PC-3 (cell line): ENCODE results near the gene CEBPA. TPM values are rescaled to one million over a fixed set of nuclear protein-coding genes. Genes with fewer than 3 reads are reported as not detected.

Experiments used
- ATAC-seq: fragments of 200-7000 bp; cut with Tn5 transposase; 2 replicates; pipeline ENCODE4 v1.9.1; 2020; ENCODE audit warnings: mild to moderate bottlenecking, moderate library complexity
- BruUV-seq: library from RNA; stranded (reverse); fragments of 400-500 nt; replicated peaks from 2 replicates; lab custom pipeline; 2021; lab: Mats Ljungman, UMichigan
- CTCF ChIA-PET: fragments of 300-600 bp; sonication (Branson Sonifier 250); formaldehyde crosslinking; loops from one replicate; lab custom pipeline; 2022; ENCODE audit warnings: antibody characterized with exemption; lab: Charles Lee
- POLR2A ChIA-PET: fragments of 300-600 bp; sonication (Branson Sonifier 250); formaldehyde crosslinking; loops from one replicate; lab custom pipeline; 2022; ENCODE audit warnings: antibody characterized with exemption; ENCODE audit not compliant: unreplicated experiment; lab: Charles Lee
- DNase-seq: peaks from one replicate; pipeline ENCODE4 v3.0.0-alpha.2; 2015
- H2AFZ ChIP-seq: fragments of 300-600 bp; sonication (generic); 2 replicates; pipeline ENCODE4 v1.6.0; 2016; ENCODE audit warnings: antibody characterized with exemption, low read length
- H3F3A ChIP-seq: fragments of 300-600 bp; sonication (generic); one replicate; pipeline ENCODE4 v1.6.0; 2017; ENCODE audit warnings: antibody characterized with exemption, low read length, control low read depth, mild to moderate bottlenecking; ENCODE audit not compliant: unreplicated experiment
- H3K27ac ChIP-seq: fragments of 300-600 bp; sonication (generic); 2 replicates; pipeline ENCODE4 v1.5.1; 2016; ENCODE audit warnings: mild to moderate bottlenecking, low read length
- H3K27me3 ChIP-seq: fragments of 300-600 bp; sonication (generic); 2 replicates; pipeline ENCODE4 v1.6.1; 2016; ENCODE audit warnings: low read length, mixed read lengths
- H3K36me3 ChIP-seq: fragments of 300-600 bp; sonication (generic); 2 replicates; pipeline ENCODE4 v1.6.1; 2016; ENCODE audit warnings: low read depth, mixed run types, low read length, mixed read lengths
- H3K4me1 ChIP-seq: fragments of 300-600 bp; sonication (generic); 2 replicates; pipeline ENCODE4 v1.5.1; 2016; ENCODE audit warnings: low read length; ENCODE audit not compliant: insufficient read depth
- H3K4me2 ChIP-seq: fragments of 300-600 bp; sonication (generic); 2 replicates; pipeline ENCODE4 v1.6.0; 2016; ENCODE audit warnings: low read length
- H3K4me3 ChIP-seq: fragments of 300-600 bp; sonication (generic); 2 replicates; pipeline ENCODE4 v1.5.1; 2016; ENCODE audit warnings: mild to moderate bottlenecking, low read length, mixed read lengths
- H3K79me2 ChIP-seq: fragments of 300-600 bp; sonication (generic); 2 replicates; pipeline ENCODE4 v1.6.1; 2017; ENCODE audit warnings: low read length, mixed read lengths
- H3K9ac ChIP-seq: fragments of 300-600 bp; sonication (generic); 2 replicates; pipeline ENCODE4 v1.6.0; 2016; ENCODE audit warnings: mild to moderate bottlenecking, low read length
- H3K9me2 ChIP-seq: fragments of 300-600 bp; sonication (generic); replicated peaks from 2 replicates; pipeline ENCODE4 v1.6.1; 2016; ENCODE audit warnings: mixed run types, low read length, mixed read lengths
- H3K9me3 ChIP-seq: fragments of 300-600 bp; sonication (generic); 2 replicates; pipeline ENCODE4 v1.6.1; 2016; ENCODE audit warnings: low read length, mixed read lengths
- H4K20me1 ChIP-seq: fragments of 300-600 bp; sonication (generic); 2 replicates; pipeline ENCODE4 v1.6.1; 2016; ENCODE audit warnings: low read length, mixed read lengths
- EZH2 ChIP-seq: fragments of 300-600 bp; sonication (generic); IDR thresholded peaks from one replicate; pipeline ENCODE4 v1.6.1; 2017; ENCODE audit warnings: antibody characterized with exemption, mild to moderate bottlenecking, low read length; ENCODE audit not compliant: unreplicated experiment
- EZH2phosphoT487 ChIP-seq: fragments of 300-600 bp; sonication (generic); IDR thresholded peaks from 2 replicates; pipeline ENCODE4 v1.6.1; 2018; ENCODE audit warnings: mild to moderate bottlenecking, antibody characterized with exemption, low read length, borderline replicate concordance
- intact Hi-C: fragments of 100-400 bp; cut with micrococcal nuclease; formaldehyde crosslinking; loops from 2 replicates; pipeline ENCODE4 v1.9.0; 2023
- total RNA-seq: library from RNA; depleted of rRNA; stranded (reverse); fragments of >200 nt; gene quantifications from 2 replicates; pipeline ENCODE4 v1.2.3, GENCODE V29; 2014; rRNA removed
- TF ChIP-seq, protein P1 (sequence below): fragments of 300-600 bp; sonication (generic); conservative IDR thresholded peaks from 2 replicates; pipeline ENCODE4 v1.5.1; 2017; ENCODE audit warnings: antibody characterized with exemption, low read depth, mild to moderate bottlenecking, low read length

Gene CEBPA
- total RNA-seq, 1 experiment from 2014 or later, result 2.9 TPM

DNA sequence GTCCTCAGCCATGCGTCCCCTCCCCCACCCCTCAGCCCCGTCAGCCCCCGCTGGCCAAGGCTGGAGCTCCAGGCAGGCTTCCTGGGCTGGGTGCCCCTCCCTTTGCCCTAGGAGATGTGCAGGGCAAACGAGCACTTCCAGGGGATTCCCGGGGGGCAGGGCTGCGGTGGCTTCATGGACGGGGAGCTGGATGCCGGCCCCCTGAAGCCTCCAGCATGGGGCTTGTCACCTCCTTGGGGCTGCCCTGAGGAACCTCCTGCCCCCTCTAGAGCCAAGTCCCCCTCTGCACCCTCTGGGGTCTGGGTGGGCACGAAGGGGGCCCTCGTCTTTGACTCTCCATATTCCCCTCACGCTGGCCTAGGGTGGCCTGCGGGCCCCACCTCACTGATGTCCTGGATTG lies 51.3 kb downstream of the CEBPA start:
- ChIA-PET CTCF (no interaction called here), POLR2A (no interaction called here)
- Histone ChIP-seq H3K9me2 (no peaks in the 10 kb centered on the region), H3K27me3 (no peaks in the 10 kb centered on the region), H4K20me1 (no peaks in the 10 kb centered on the region), H3K9ac (no peak overlapping the region), H2AFZ (no peak overlapping the region), H3K27ac (no peak overlapping the region), H3K36me3 (no peaks in the 10 kb centered on the region), H3K9me3 (no peaks in the 10 kb centered on the region), H3K4me2 (no peak overlapping the region), H3K4me3 (no peak overlapping the region), H3K4me1 (no peaks in the 10 kb centered on the region), H3F3A (no peaks in the 10 kb centered on the region), H3K79me2 (no peaks in the 10 kb centered on the region)
- DNase-seq (no peak), ATAC-seq (no peak)
- intact Hi-C loops, result no loop called here
- TF ChIP-seq EZH2phosphoT487, result no peak
- TF ChIP-seq, protein P1, sequence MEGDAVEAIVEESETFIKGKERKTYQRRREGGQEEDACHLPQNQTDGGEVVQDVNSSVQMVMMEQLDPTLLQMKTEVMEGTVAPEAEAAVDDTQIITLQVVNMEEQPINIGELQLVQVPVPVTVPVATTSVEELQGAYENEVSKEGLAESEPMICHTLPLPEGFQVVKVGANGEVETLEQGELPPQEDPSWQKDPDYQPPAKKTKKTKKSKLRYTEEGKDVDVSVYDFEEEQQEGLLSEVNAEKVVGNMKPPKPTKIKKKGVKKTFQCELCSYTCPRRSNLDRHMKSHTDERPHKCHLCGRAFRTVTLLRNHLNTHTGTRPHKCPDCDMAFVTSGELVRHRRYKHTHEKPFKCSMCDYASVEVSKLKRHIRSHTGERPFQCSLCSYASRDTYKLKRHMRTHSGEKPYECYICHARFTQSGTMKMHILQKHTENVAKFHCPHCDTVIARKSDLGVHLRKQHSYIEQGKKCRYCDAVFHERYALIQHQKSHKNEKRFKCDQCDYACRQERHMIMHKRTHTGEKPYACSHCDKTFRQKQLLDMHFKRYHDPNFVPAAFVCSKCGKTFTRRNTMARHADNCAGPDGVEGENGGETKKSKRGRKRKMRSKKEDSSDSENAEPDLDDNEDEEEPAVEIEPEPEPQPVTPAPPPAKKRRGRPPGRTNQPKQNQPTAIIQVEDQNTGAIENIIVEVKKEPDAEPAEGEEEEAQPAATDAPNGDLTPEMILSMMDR, result no peak
- no peak for TF ChIP-seq EZH2
- no TSS peak for BruUV-seq

DNA sequence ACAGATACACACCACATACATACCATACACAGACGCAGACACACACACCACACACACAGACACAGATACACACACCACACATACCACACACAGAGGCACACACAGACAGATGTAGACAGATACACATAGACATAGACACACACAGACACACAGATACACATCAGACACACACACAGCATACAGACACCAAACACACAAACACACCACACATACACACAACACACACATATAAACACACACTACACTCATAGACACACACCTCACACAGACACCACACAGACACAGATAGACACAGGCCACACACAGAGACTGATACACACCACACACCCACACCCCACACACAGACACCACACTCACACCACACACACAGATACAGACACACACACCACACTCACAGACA lies 51.8 kb downstream of the CEBPA start:
- TF ChIP-seq EZH2phosphoT487 (no peak), EZH2 (no peak)
- TF ChIP-seq, protein P1, result no peak
- Histone ChIP-seq H2AFZ (no peak overlapping the region), H3K9me2 (no peaks in the 10 kb centered on the region), H3K9me3 (no peaks in the 10 kb centered on the region), H4K20me1 (no peaks in the 10 kb centered on the region), H3K4me1 (no peaks in the 10 kb centered on the region), H3K4me2 (no peak overlapping the region), H3K9ac (no peak overlapping the region), H3K36me3 (no peaks in the 10 kb centered on the region), H3K4me3 (no peak overlapping the region), H3K79me2 (no peaks in the 10 kb centered on the region), H3K27ac (no peak overlapping the region), H3K27me3 (no peaks in the 10 kb centered on the region), H3F3A (no peaks in the 10 kb centered on the region)
- ChIA-PET CTCF (no interaction called here), POLR2A (no interaction called here)
- DNase-seq (no peak), ATAC-seq (no peak)
- intact Hi-C loops, result no loop called here
- BruUV-seq, result no TSS peak

Other genes starting within 250 kb of the CEBPA start
- gene RHPN2, start 237.6 kb downstream of the CEBPA start, total RNA-seq, result 21.8 and 32.8 TPM in 2 replicates
- gene GPATCH1, start 221.4 kb downstream of the CEBPA start, total RNA-seq, result 3.9 and 6.9 TPM in 2 replicates
- not detected in 2 replicates for gene WDR88, start 170.4 kb downstream of the CEBPA start, total RNA-seq
- 20.4 and 25.9 TPM in 2 replicates for gene LRP3, start 108.2 kb downstream of the CEBPA start, total RNA-seq
- gene SLC7A10, start 76.7 kb downstream of the CEBPA start, total RNA-seq, result not detected in 2 replicates
- gene CEBPG, start 71.2 kb upstream of the CEBPA start, total RNA-seq, result 19.5 and 24.6 TPM in 2 replicates
- gene PEPD, start 219.3 kb upstream of the CEBPA start, total RNA-seq, result 53.4 and 59.0 TPM in 2 replicates